ENCODE results near the gene TAF6.
"Not testable (repeated sequence)": the region's sequence is repeated elsewhere in the genome, so short reads cannot be mapped to it uniquely, and the experiment has no call there.

The TAF6 gene

DNA sequence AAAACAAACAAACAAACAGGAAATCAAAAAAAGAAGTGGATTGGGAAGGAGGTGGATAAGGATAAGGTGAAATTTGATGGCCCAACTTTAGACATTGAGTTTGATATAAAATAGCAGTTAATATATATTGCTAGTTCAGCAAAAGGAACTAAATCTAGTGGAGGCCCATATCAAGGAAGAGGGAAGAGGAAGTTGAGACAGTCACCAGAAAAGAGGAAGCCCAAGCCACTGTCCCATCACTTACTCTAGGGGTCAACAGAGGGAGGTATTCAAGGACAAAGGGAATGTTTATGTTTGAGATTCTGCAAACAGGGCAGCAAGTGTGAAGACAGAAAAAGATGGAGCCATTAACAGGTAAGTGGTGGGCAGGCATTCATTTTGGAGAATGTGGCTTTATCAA is 33.2 kb upstream of the TAF6 start:
- no peak for DNase-seq

DNA sequence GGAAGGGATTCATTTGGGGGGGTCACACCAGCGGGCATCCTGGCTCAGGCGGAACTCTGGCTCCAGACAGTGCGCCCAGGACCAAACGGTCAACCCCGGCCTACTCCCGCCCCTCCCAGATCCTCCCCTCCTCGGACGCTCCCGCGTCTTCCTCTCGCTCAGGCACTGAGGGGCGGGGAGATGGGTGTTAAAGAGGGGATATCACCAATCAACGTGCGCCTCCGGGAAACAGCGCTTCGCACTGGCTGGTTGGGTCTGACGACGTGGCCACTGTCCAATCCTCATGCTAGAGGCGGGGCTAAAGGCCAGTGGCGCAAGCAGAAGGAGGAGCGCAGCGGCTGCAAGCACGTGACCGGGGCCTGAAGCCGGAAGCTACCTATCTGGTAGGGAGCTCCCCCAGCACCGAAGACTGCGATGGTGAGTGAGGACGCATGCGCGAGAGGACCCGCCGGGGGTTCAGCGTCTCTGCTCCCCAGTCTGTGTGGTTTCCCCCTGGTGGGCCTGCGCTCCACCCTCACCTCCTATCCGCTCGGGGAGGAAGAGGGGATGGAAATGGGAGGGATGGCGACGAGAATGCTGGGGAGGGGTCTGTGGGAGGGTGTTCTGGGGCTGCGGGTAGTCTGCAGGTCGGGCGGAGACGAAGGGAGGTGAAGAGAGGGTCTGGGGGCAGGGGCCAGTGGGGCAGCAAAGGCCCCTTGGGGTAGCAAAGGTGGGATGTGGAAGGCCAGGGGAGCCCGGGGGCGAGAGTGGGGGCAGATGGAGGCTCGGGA is 29.6 kb upstream of the TAF6 start, which contains the start of gene LAMTOR4:
Gene LAMTOR4, plus strand, starts transcription at position 360 of the 770 bp plus-strand sequence. Its CDS starts 55 bp downstream, at position 415.
- peak; percentile 96 to 97 for DNase-seq

DNA sequence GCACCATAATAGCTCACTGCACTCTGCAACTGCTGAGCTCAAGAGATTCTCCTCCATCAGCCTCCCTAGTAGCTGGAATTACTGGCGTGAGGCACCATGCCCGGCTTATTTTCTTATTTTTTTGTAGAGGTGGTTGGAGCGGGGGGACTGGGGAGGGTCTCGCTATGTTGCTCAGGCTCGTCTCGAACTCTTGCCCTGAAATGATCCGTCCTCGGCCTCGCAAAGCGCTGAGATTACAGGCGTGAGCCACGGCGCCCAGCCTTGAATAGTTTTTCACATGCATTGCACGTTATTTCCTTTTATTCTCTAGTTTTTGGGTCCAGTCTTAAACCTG is 29.0 kb upstream of the TAF6 start:
- no peak for DNase-seq

DNA sequence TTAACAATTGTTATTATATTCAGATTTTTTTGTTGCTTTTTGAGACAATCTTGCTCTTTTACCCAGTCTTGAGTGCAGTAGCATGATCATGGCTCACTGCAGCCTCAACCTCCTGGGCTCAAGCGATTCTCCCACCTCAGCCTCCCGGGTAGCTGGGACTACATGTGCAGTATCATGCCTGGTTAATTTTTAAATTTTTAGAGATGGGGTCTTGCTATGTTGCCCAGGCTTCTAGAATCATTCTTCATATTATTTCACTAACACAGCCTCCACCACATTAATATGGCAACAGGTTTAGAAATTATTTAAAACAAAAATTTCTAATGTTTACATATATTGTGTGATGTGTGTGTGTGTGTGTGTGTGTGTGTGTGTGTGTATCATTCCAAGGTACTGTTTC is 28.1 kb upstream of the TAF6 start:
- no peak for DNase-seq

DNA sequence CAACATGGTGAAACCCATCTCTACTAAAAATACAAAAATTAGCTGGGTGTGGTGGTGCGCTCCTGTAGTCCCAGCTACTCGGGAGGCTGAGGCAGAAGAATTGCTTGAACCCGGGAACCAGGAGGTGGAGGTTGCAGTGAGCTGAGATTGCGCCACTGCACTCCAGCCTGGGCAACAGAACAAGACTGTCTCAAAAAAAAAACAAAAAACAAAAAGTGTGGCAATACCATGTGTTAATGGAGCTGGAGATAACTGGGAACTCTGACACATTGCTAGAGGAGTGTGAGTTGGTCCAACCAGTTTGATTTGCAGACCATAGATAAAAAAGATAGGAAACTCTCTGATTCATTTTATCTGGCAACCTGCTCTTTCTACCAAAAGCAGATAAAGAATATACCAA is 27.2 kb upstream of the TAF6 start:
- not testable (repeated sequence) for DNase-seq

DNA sequence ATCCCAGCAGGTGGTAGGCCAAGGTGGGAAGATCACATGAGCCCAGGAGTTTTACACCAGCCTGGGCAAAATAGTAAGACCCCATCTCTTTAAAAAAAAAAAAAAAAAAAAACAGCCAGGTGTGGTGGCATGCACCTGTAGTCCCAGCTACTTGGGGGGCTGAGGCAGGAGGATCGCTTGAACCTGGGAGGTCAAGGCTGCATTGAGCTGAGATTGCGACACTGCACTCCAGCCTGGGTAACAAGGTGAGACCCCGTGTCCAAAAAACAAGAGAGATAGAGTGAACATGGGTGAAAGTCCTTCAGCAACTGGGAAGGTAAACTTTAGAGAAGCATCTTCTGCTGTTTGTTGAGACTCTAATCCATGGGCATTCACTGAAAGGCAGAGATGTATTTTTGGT is 23.3 kb upstream of the TAF6 start:
- DNase-seq = no peak

DNA sequence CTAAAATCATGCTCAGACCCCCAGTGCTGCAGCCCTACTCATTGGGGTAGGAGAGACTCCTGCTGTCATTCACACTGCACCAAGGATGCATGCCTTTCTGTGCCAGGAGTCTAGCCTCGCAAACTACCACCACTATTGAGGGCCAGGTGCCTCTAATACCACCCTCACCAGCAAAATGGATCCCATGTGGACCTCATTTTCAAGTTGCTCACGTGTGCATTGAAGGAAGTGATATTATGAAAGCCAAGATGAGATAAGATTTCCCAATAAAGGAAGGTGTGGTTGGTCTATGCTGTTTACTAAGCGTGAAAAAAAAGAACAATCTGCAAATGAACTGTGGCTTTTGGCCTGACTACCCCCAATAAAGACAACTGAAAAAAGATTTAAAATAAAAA is 22.4 kb upstream of the TAF6 start:
- DNase-seq = no peak

DNA sequence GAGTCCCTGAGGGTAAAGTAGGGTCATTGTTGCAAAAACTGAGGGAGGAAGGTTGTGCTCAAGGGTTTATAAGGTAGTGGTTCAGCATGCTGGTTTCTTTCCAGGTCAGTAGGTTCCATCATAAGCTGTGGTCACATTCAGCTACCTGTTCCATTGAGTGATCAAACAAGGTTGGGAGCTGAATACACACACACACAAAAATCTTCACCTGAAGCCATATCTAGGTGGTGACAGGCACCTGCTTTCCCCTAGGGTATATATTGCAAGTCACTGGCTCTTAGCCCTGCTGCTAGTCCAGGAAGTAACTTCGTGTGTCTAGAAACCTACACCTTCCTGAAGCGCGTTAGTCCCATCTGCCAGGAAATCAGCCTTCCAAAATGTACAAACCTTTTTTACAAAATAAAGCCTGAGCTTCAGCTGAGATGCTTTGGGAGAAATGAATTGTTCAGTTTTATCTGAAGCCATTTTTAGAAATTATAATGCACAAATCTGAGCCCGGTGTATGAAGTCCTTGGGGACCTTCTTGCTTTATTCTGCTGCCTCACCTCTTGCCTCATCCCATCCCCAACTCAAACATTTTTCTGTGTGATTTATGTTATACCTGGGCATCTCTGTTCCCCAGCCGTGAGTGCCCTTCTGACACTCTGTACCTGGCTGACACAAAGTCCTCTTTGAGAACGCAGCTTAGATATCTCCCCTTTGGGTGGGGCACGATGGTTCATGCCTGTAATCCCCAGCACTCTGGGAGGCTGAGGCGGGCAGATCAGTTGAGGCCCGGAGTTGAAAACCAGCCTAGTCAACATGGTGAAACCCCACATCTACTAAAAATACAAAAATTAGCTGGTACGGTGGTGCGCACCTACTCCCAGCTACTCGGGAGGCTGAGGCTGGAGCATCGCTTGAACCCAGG is 18.9 kb upstream of the TAF6 start:
- DNase-seq = no peak

DNA sequence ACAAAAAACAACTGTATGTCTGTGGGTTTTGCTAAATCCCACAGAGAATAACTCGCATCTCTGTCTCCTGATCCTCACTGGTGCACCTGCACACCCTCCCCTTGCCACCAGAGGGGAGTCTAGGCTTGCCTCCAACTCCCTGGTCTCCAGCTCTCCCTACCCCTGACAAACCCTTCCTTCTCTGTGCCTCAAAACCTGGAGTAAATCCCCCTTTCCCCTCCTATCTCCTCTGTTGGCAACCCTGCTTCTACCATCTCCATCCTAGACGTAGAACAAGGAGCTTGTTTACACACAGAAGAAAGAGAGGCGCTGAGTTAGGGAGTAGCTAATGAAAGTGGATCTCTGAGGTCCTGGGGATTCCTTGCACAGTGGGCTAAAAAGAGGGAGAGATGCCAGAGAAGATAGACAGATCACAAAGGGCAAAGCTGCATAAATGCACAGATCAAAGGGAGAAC is 13.6 kb upstream of the TAF6 start:
- DNase-seq = peak; percentile 16 to 41

DNA sequence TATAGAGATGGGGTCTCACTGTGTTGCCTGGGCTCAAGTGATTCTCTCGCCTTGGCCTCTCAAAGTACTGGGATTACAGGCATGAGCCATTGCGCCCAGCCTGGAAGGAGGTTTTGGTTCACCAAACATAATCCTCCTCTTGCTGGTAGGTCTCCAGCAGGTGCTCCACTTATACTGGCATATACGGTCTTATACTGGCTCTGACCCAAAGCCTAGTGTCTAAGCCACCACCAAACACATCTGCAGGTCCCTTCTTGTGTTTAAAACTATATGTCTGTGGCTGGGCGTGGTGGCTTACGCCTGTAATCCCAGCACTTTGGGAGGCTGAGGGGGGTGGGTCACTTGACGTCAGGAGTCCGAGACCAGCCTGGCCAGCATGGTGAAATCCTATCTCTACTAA is 13.0 kb upstream of the TAF6 start:
- no peak for DNase-seq

DNA sequence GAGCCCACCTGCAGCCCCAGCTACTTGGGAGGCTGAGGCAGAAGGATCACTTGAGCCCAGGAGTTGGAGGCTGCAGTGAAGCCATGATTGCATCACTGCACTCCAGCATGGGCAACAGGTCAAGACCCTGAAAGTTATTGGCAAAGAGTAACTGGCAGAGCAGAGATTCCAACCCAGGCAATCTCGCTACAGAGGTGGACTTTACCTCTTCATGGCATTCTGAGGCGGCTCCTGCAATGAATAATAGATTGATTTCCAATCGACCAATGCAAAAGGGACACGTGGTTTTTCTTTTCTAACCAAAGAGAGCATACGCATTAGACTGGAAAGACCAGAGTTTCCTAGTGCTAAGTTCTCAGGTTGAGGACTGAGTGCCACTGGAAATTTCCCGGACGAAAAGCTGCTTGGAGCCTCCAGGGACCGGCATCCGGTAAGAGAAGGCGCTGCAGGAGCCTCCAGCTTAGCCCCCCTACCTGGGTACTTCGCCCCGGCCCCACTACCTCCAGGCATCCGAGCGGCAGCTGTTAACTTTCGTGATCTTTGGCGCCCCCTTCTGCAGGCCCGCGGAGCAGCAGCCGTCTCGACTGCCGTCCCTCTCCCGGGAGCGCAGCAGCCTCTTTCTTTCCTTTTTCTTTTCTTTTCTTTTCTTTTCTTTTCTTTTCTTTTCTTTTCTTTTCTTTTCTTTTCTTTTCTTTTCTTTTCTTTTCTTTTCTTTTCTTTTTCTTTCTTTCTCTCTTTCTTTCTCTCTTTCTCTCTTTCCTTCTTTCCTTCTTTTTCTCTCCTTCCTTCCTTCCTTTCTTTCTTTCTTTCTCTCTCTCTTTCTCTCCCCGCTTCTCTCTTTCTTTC is 11.7 kb upstream of the TAF6 start:
- peak; percentile 53 to 58 for DNase-seq

DNA sequence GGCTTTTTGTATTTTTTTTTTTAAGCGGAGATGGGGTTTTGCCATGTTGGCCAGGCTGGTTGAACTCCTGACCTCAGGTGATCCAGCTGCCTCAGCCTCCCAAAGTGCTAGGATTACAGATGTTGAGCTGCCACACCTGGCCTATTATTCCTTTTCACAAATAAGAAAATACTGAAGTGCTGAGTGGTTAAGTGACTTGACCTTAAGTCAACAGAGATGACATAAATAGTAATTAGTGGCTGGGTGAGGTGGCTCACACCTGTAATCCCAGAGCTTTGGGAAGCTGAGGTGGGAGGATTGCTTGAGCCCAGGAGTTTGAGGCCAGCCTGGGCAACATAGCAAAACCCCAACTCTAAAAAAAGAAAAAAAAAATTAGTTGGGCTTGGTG is 11.1 kb upstream of the TAF6 start:
- not testable (repeated sequence) for DNase-seq

DNA sequence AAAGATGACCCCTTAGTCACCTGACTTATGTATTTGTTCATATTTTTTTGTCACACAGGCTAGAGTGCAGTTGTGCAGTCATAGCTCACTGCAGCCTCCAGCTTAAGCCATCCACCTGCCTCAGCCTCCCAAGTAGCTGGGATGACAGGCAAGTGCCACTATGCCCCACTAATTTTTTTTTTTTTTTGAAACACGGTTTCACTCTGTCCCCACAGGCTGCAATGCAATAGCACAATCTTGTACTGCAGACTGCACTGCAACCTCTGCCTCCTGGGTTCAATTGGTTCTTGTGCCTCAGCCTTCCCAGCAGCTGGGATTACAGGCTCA is 9.4 kb upstream of the TAF6 start:
- DNase-seq = no peak

DNA sequence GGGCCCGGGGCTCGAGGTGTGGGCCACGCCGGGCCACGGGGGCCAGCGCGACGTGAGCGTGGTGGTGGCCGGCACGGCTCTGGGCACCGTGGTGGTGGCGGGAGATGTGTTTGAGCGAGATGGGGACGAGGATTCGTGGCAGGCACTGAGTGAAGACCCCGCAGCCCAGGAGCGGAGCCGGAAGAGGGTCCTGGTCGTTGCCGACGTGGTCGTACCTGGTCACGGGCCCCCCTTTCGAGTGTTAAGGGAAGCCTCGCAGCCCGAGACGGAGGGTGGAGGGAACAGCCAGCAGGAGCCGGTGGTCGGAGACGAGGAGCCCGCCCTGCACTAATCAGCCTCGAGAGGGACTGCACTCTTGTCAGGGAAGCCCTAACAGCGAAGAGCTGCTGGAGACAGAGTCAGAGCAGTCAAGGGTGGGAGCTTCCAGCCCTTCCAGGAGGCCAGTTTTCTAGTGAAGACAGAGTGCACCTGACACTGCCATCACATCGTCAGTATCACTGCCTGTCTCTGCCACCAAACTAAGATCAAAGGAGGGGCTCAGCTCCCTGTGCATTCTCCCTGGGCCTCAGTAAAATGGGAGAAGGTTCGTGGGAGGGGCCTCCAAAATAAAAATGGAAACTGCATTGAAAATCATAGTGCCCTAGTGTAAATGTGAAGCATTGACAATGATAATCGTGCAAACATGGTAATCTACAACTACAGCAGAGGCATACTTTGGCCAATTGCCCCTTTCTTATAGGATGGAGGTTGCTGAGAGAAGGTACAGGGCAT is 8.9 kb upstream of the TAF6 start:
- no peak for DNase-seq

DNA sequence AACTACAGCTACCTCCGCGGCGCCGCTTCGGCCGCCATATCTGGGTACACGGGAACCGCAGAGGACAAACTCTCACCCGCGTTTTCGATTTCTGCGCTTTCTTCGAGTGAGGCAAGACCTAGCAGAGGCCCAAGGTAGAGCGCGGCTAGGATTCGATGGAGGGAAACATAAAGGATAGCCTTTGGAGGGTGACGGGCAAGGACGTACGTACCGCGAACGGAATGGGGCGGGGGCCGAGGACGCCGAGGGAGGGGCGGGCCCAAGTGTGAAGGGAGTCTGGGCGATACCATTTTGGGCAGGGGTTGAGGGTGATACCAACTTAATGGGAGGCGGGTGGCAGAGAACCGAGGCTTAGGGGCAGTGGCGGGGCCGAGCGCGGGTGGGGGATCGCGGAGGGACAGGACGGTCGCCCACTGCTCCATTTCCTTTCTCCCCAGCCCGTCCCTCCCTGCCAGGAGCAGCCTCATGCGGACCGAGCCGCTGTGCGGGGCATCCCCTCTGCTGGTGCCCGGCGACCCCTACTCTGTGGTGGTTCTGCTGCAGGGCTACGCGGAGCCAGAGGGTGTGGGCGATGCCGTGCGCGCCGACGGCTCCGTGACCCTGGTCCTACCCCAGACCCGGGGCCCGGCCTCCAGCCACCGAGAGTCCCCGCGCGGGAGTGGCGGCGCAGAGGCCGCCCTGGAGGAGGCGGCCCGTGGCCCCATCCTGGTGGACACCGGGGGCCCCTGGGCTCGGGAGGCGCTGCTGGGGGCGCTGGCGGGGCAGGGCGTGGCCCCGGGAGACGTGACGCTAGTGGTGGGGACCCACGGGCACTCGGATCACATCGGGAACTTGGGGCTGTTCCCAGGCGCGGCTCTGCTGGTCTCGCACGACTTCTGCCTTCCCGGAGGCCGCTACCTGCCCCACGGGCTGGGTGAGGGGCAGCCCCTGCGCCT is 8.0 kb upstream of the TAF6 start, which contains the start of gene MBLAC1:
Gene MBLAC1, plus strand, starts transcription at position 37 of the 935 bp plus-strand sequence. Its CDS starts 429 bp downstream, at position 466.
- DNase-seq = peak; percentile 93 to 94

DNA sequence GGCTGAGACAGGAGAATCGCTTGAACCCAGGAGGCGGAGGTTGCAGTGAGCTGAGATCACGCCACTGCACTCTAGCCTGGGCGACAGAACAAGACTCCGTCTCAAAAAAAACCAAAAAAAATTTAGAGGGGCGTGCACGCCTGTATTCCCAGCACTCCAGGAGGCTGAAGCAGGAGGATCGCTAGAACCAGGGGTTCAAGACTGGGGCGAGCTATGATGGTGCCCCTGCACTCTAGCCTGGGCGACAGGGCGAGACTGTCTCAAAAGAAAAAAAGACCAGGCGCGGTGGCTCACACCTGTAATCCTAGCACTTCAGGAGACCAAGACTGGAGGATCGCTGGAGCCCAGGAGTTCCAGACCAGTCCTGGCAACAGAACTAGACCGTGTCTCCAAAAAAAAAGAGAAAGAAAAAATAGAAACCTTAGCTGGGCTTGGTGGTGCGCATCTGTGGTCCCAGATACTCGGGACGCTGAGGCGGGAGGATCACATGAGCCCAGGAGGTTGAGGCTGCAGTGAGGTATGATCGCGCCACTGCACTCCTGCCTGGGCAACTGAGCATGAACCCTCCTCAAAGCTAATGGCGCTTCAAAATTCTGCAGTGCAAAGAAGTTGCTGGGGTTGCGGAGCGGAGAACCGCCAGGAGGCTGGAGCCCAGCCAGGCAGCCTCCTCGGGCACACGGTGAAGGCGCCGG is 7.2 kb upstream of the TAF6 start:
- no peak for DNase-seq

DNA sequence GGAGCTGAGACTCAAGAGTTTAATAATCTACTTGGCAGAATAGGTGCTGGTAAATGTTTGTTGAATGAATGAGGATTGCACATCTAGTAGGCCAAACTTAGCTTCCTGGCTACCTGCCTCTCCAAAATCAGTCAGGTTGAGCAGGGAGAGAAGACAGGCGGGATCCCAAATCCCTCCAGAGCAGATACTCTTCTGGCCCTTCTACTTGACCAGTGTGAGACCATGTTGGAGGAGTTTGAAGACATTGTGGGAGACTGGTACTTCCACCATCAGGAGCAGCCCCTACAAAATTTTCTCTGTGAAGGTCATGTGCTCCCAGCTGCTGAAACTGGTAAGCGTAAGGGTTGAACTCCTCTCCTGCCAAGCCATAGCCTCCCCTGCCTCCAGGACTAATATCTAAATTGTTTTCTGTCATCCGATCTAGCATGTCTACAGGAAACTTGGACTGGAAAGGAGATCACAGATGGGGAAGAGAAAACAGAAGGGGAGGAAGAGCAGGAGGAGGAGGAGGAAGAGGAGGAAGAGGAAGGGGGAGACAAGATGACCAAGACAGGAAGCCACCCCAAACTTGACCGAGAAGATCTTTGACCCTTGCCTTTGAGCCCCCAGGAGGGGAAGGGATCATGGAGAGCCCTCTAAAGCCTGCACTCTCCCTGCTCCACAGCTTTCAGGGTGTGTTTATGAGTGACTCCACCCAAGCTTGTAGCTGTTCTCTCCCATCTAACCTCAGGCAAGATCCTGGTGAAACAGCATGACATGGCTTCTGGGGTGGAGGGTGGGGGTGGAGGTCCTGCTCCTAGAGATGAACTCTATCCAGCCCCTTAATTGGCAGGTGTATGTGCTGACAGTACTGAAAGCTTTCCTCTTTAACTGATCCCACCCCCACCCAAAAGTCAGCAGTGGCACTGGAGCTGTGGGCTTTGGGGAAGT is 5.4 kb upstream of the TAF6 start:
- DNase-seq = no peak

DNA sequence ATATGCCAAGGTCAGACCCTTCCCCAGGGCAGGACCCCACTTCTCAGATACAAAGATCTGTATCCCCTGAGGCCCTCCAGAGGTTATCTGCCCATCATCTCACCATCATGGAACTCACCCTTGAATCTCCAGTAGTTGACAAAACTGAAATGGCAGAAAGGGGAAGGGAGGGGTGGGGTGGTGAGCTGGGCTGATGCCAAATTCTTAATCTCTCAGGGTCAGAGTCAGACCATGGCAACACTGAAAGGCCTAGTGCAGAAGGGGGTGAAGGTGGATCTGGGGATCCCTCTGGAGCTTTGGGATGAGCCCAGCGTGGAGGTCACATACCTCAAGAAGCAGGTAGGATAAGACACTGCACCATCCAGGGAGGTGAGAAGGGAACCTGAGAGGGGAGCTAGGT is 3.4 kb upstream of the TAF6 start:
- DNase-seq = no peak

DNA sequence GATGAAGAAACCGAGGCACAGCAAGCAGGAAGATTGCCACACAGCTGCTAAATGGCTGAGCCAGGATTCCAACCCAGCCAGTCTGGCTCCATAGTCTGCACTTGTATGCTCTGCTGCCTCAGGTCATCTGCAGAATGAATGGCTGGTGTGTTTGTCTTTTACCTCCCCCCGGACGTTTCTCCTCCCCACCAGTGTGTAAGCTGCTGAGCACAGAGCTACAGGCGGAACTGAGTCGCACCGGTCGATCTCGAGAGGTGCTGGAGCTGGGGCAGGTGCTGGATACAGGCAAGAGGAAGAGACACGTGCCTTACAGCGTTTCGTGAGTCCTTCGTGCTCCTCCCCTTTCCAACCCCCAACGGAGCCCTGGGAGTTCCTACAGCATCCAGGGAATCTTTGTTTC is 2.9 kb upstream of the TAF6 start:
- DNase-seq = peak; percentile 87 to 94

DNA sequence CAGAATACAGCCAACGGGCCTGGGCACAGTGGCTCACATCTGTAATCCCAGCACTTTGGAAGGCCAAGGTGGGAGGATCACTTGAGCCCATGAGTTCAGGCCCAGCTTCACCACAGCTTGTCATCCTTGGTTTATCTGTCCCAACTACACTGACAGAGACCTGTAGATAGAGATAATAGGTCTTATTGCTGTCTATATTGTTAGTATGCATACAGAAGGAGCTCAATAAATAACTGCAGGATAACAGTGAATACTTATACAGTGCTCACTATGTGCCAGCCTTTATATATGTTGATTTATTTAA is 1.5 kb upstream of the TAF6 start:
- no peak for DNase-seq

All from NCI-H187 (cell line).